ENCODE measurements around the gene GPC4. TPM values are rescaled to one million over a fixed set of nuclear protein-coding genes. Genes with fewer than 3 reads are reported as not detected.

The GPC4 gene
- polyA plus RNA-seq, 2 of the 4 experiments (the other 2 are of a cell fraction): 0.01 to 0.03 TPM

DNA sequence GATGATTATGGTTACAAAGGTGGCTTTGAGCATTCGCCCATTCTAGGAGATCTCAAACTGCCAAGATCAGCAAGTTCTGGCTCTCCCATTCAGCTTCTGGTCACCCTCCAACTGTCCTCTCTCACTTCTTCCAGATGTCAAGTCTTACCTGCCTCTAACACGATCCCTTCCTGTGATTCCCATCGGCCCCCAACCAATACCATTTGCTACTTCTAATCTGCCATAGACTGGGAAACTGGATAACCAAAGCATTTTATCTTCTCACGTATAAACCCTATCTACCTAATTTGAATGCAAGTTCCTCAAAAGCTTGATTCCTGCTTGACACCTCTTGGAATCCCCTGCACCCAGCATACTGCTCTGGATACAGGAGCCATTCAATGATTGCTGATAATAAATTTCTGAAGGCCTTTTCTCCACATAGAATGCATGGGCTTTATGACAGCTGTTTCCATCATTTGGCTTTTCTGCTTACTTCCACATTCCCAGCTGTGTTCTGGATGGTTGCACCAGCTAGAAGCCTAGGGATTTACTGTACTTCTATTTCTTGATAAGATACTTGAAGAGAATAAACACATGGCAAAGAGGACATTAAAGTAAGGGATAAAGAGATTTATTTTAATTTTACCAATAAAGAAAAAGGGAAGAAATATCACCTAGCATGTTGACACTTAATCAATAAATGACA lies 9.6 kb downstream of the GPC4 start (continued):
- TF ChIP-seq RARB (CRISPR knock-in tag; IDR thresholded peaks at IDR 0.05): no peak

- H3K4me1 ChIP-seq: no peaks in the 10 kb centered on the region
- no peak for FAIRE-seq
- ChIA-PET POLR2A (no interaction called here), CTCF (no interaction called here)
- ATAC-seq: no peak
- no peak overlapping the region for H3K4me2 ChIP-seq
- no peak for TF ChIP-seq HOXB13 (CRISPR knock-in tag; IDR thresholded peaks at IDR 0.05; ENCODE audit: low read depth)
- TF ChIP-seq HOXB5 (CRISPR knock-in tag; IDR thresholded peaks at IDR 0.05): no peak
- TF ChIP-seq CBX8 (IDR thresholded peaks at IDR 0.05): no peak
- TF ChIP-seq GATA3 (IDR thresholded peaks at IDR 0.05; ENCODE audit: borderline replicate concordance): no peak
- TF ChIP-seq HES2 (IDR thresholded peaks at IDR 0.05): no peak
- TF ChIP-seq RAD21 (conservative IDR thresholded peaks at IDR 0.05 in 1 of 2, IDR thresholded peaks at IDR 0.05 in 1 of 2): no peak
- TF ChIP-seq MYC (IDR thresholded peaks at IDR 0.05; ENCODE audit: borderline replicate concordance, low read length): no peak
- no peak for TF ChIP-seq SMC3 (IDR thresholded peaks at IDR 0.05)
- TF ChIP-seq JUN (IDR thresholded peaks at IDR 0.05): no peak
- TF ChIP-seq TFCP2L1 (CRISPR knock-in tag; IDR thresholded peaks at IDR 0.05): no peak
- TF ChIP-seq, protein P1, sequence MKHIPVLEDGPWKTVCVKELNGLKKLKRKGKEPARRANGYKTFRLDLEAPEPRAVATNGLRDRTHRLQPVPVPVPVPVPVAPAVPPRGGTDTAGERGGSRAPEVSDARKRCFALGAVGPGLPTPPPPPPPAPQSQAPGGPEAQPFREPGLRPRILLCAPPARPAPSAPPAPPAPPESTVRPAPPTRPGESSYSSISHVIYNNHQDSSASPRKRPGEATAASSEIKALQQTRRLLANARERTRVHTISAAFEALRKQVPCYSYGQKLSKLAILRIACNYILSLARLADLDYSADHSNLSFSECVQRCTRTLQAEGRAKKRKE (CRISPR knock-in tag; IDR thresholded peaks at IDR 0.05; ENCODE audit: low read depth): no peak
- no peak for TF ChIP-seq POLR2AphosphoS2 (conservative IDR thresholded peaks at IDR 0.05; ENCODE audit: low read length)
- TF ChIP-seq PBX3 (IDR thresholded peaks at IDR 0.05): no peak
- TF ChIP-seq FOSB (CRISPR knock-in tag; IDR thresholded peaks at IDR 0.05): no peak
- TF ChIP-seq MAZ (IDR thresholded peaks at IDR 0.05; ENCODE audit: borderline replicate concordance, low read depth, low read length): no peak
- no peak for TF ChIP-seq NR3C1 (IDR thresholded peaks at IDR 0.05)
- no peak for TF ChIP-seq FOSL2 (IDR thresholded peaks at IDR 0.05)
- TF ChIP-seq FOSL2 (CRISPR knock-in tag; IDR thresholded peaks at IDR 0.05): no peak
- no peak overlapping the region for H3K27ac ChIP-seq
- H3K4me3 ChIP-seq: no peak overlapping the region
- H3K9me3 ChIP-seq: no peaks in the 10 kb centered on the region
- WGBS (ENCODE audit: missing lambda C conversion rate): 9% methylated on average over 4 of the region's 4 CpGs
- DNase-seq (ENCODE audit: low read depth in 1 of 2, low spot score in 1 of 2): no peak
Measured at GRCh38 chrX:133403984-133404383, 11.3 kb downstream of the GPC4 start.

- DNase-seq (ENCODE audit: low read depth in 1 of 2, low spot score in 1 of 2) (no peak), ATAC-seq (no peak), FAIRE-seq (no peak)
- Histone ChIP-seq H3K27ac (no peak overlapping the region), H3K4me2 (no peak overlapping the region), H3K4me1 (no peaks in the 10 kb centered on the region), H3K9me3 (no peaks in the 10 kb centered on the region), H3K4me3 (no peak overlapping the region)
- POLR2A ChIA-PET: no interaction called here
- 55% methylated on average over 10 of the region's 10 CpGs for WGBS (ENCODE audit: missing lambda C conversion rate)
- TF ChIP-seq, protein P2, sequence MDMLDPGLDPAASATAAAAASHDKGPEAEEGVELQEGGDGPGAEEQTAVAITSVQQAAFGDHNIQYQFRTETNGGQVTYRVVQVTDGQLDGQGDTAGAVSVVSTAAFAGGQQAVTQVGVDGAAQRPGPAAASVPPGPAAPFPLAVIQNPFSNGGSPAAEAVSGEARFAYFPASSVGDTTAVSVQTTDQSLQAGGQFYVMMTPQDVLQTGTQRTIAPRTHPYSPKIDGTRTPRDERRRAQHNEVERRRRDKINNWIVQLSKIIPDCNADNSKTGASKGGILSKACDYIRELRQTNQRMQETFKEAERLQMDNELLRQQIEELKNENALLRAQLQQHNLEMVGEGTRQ (IDR thresholded peaks at IDR 0.05): no peak
- no peak for TF ChIP-seq SMC3 (IDR thresholded peaks at IDR 0.05)
- CTCF ChIA-PET: no interaction called here
Measured at GRCh38 chrX:133402830-133403625, 12.3 kb downstream of the GPC4 start.

All from A549 (cell line).